BE2C (cell line): ENCODE measurements around the gene STYX.
"Not testable (repeated sequence)": the region's sequence is repeated elsewhere in the genome, so short reads cannot be mapped to it uniquely, and the experiment has no call there.

Experiments
- DNase-seq: peaks from one replicate; pipeline ENCODE4 v3.0.0-alpha.2; 2020
- H3K27me3 ChIP-seq: fragments of 250-450 bp; sonication (Bioruptor Pico); 2 replicates; pipeline ENCODE4 v1.5.1; 2020; ENCODE audit warnings: mild to moderate bottlenecking
- H3K36me3 ChIP-seq: fragments of 250-450 bp; sonication (Bioruptor Pico); 2 replicates; pipeline ENCODE4 v1.5.1; 2020; ENCODE audit warnings: mild to moderate bottlenecking
- H3K4me1 ChIP-seq: fragments of 250-450 bp; sonication (Bioruptor Pico); 2 replicates; pipeline ENCODE4 v1.5.1; 2020
- H3K4me3 ChIP-seq: 2 replicates; pipeline ENCODE4 v1.5.1; 2011; ENCODE audit warnings: low read depth, low read length
- H3K9me3 ChIP-seq: fragments of 250-450 bp; sonication (Bioruptor Pico); 2 replicates; pipeline ENCODE4 v1.5.1; 2020
- TF ChIP-seq, protein P1 (sequence below): IDR thresholded peaks from 2 replicates; pipeline ENCODE4 v1.5.1; 2012; ENCODE audit warnings: mild to moderate bottlenecking, low read depth, low read length

The STYX gene

DNA sequence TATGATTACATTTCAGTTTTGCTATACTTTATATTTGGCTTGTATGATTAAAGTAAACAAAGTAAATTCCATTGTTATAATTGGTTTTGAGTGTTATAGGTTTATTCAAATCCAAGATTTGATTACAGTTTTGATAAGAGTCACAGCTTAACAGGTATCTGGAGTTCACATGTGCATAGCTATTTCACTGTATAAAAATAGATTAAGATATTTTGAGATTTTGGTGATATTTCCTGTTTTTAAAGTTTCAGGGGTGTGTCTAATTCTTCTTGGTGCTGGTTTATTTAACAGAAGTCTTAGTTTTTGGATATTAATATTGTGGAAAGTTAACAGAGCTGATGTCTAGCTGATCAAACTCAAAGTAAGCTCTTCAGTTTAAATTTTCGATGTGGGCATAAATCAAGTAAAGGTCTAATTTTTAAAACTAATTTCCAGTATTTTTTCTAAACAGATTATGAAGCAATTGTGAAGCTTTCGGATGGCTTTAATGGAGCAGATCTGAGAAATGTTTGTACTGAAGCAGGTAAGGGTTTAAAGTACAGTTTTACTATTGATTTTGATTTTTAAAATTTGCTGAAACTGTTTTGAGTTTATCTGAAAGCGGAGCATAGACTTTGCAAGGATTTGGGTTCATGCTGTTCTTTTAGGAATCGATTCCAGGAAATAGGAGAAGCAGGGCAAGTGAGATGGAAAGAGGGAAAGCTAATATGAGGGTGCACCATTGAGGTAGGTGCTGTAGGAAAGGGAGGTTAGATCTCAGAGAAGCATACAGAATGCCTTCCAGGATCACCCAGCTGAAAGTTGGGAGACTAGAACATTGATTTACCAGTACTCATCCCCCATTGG is 6.2 kb upstream of the STYX start:
- TF ChIP-seq, protein P1, sequence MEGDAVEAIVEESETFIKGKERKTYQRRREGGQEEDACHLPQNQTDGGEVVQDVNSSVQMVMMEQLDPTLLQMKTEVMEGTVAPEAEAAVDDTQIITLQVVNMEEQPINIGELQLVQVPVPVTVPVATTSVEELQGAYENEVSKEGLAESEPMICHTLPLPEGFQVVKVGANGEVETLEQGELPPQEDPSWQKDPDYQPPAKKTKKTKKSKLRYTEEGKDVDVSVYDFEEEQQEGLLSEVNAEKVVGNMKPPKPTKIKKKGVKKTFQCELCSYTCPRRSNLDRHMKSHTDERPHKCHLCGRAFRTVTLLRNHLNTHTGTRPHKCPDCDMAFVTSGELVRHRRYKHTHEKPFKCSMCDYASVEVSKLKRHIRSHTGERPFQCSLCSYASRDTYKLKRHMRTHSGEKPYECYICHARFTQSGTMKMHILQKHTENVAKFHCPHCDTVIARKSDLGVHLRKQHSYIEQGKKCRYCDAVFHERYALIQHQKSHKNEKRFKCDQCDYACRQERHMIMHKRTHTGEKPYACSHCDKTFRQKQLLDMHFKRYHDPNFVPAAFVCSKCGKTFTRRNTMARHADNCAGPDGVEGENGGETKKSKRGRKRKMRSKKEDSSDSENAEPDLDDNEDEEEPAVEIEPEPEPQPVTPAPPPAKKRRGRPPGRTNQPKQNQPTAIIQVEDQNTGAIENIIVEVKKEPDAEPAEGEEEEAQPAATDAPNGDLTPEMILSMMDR, result no peak
- H3K9me3 ChIP-seq, result no peaks in the 10 kb centered on the region
- H3K4me1 ChIP-seq, result no peaks in the 10 kb centered on the region
- H3K4me3 ChIP-seq, result no peak overlapping the region
- DNase-seq, result no peak
- peaks cover 82% of the 10 kb centered on the region for H3K36me3 ChIP-seq
- H3K27me3 ChIP-seq, result no peaks in the 10 kb centered on the region

DNA sequence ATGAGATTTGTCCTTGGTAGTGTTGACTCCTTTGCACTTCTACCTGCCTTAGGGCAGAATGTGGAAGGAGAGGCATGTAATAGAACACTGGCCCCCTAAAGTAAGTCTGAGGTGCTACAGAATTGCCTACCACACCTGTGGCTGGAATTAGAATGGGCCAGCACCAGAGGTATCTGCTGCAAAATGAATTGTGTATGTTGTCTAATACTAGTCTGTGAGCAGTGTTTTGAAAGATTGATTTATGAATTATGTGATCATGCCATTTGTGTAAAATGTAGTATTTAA is 5.7 kb upstream of the STYX start:
- TF ChIP-seq, protein P1, result no peak
- Histone ChIP-seq H3K27me3 (no peaks in the 10 kb centered on the region), H3K4me3 (no peak overlapping the region), H3K36me3 (peaks cover 82% of the 10 kb centered on the region), H3K9me3 (no peaks in the 10 kb centered on the region), H3K4me1 (no peaks in the 10 kb centered on the region; the same call in 1 of the 2 replicates)
- no peak for DNase-seq

DNA sequence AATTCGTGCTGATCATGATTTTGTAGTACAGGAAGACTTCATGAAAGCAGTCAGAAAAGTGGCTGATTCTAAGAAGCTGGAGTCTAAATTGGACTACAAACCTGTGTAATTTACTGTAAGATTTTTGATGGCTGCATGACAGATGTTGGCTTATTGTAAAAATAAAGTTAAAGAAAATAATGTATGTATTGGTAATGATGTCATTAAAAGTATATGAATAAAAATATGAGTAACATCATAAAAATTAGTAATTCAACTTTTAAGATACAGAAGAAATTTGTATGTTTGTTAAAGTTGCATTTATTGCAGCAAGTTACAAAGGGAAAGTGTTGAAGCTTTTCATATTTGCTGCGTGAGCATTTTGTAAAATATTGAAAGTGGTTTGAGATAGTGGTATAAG is 2.5 kb upstream of the STYX start:
- peaks cover 53% of the 10 kb centered on the region for H3K36me3 ChIP-seq
- not testable (repeated sequence) for H3K4me1 ChIP-seq

DNA sequence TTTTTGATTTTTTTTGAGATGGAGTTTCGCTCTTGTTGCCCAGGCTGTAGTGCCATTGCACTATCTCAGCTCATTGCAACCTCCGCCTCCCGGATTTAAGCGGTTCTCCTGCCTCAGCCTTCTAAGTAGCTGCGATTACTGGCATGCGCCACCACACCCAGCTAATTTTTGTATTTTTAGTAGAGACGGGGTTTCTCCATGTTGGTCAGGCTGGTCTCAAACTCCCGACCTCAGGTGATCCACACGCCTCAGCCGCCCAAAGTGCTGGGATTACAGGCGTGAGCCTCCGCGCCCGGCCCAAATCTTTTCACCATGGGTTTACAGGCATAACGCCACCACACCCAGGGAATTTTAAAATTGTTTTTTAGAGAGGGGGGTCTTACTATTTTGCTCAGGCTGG is 931 bp upstream of the STYX start:
- not testable (repeated sequence) for H3K27me3 ChIP-seq, H3K9me3 ChIP-seq, DNase-seq, H3K4me1 ChIP-seq, H3K4me3 ChIP-seq
- peaks cover 38% of the 10 kb centered on the region for H3K36me3 ChIP-seq

More for the DNA sequence above, 2.5 kb upstream of the STYX start:
- not testable (repeated sequence) for DNase-seq, H3K4me3 ChIP-seq, H3K9me3 ChIP-seq, H3K27me3 ChIP-seq

DNA sequence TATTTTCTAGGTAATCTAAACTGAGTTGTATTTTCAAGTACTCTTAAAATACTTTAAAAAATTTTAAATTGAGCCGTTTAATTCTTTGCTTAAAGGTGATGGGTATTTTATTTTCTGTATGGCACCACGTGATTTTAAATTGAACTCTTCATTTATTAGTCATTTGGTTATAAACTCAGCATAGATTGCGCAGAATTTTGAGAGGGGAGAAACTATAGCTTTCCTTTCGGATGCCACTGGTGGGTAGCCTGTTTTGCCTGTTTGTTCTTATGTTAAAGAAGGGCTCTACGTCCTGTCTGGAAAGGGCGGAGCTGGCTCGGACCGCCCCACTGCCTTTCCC is 411 bp upstream of the STYX start:
- Histone ChIP-seq H3K36me3 (peaks cover 33% of the 10 kb centered on the region), H3K9me3 (no peaks in the 10 kb centered on the region), H3K4me1 (no peaks in the 10 kb centered on the region; the same call in 1 of the 2 replicates), H3K27me3 (no peaks in the 10 kb centered on the region), H3K4me3 (peak overlapping the region; percentile 36; the same call in 1 of the 2 replicates)
- DNase-seq, result no peak
- TF ChIP-seq, protein P1, result no peak

DNA sequence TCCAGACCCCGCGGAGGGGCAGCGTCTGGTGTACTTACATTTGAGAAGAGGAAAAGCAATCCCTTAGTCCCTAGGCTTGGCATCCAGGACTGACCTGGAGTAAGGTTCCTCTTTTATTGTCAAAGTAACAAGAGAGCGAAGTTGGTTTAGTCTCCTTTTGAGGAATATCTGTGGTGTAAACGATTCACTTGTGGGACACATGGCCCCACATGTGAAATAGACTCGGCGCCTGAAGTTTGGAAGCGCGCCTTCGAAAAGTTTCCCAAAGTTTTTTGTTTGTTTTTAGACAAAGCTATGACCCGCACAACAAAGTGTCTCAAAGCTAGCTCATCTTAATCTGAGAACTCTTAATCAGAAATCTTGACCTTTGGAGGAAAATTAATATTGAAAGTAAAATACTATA is 744 bp downstream of the STYX start:
- TF ChIP-seq, protein P1, result no peak
- DNase-seq, result no peak
- no peaks in the 10 kb centered on the region for H3K27me3 ChIP-seq
- peaks cover 4% of the 10 kb centered on the region for H3K4me1 ChIP-seq
- H3K9me3 ChIP-seq, result no peaks in the 10 kb centered on the region
- H3K36me3 ChIP-seq, result peaks cover 21% of the 10 kb centered on the region
- peak overlapping the region; percentile 97 for H3K4me3 ChIP-seq

DNA sequence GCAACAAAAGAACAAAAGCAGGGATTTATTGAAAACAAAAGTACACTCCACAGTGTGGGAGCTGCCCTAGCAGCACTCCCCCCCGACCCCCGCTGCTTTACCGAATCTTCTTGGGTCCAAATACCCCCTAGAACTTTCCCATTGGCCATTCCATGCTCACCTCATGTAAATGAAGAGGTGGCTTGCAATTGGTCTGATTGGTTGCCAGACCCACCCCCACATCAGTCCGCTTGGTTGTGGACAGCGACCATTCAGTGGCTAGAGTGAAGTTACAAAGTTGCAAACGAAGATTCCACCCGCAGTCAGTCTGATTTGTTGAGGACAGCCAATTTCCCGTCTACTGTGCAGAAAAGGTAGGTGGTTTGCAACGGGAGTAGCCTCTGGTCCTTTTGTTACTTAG is 3.9 kb downstream of the STYX start:
- H3K27me3 ChIP-seq, result no peaks in the 10 kb centered on the region
- H3K4me3 ChIP-seq, result no peak overlapping the region
- H3K36me3 ChIP-seq, result peaks cover 5% of the 10 kb centered on the region; the same call in 1 of the 2 replicates
- no peak for DNase-seq
- no peaks in the 10 kb centered on the region for H3K9me3 ChIP-seq
- TF ChIP-seq, protein P1, result no peak
- H3K4me1 ChIP-seq, result peaks cover 9% of the 10 kb centered on the region
